Measurements from ENCODE around the gene CD164L2. TPM values are rescaled to one million over a fixed set of nuclear protein-coding genes. Genes with fewer than 3 reads are reported as not detected.

Gene CD164L2
- total RNA-seq, 2 donors from 2014 or later = 1.6 to 1.8 TPM

DNA sequence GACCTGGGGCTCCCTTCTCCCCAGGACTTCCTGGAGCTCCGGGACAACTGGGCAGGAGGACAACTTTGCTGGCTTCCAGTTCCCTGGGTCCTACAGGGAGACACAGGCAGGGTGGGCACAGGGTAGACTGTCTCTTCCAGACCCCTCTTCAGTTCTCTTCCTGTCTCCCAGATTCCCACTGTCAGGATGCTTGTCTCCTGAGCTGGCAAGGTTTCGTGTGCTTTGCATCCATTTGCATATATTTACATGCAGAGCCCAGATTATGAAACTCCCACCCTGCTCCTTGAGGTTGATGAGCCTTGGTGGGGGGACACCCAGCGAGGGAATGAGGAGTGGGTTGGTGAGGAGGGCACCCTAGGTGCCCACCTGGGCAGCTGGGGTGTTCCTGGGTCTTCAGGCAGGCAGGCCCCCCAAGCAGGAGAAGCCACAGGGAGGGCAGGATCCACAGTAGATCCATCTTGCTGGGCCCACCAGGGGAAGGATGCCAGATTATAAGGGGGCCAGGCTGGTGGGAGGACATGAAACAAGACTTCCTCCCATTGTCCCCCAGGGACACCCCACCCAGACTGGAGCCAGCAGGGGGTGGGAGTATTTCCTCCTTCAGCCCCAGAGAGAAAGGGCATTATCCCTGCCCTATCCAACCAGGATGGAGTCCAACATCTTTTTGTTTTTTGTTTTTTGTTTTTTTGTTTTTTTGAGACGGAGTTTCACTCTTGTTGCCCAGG is 8.6 kb downstream of the CD164L2 start, which contains the start of gene FCN3:
Gene FCN3 (minus strand): TSS at position 463 of the 725 bp plus-strand sequence. CDS start 6 bp downstream, at position 457.
- Mint-ChIP-seq H3K9me3 (no peaks in the 10 kb centered on the region), H3K4me3 (no peak within 1 kb of the TSS), H3K36me3 (ENCODE audit: low read depth) (no peaks in the 10 kb centered on the region), H3K4me1 (no peaks in the 10 kb centered on the region), H3K27me3 (ENCODE audit: insufficient read depth) (peaks cover 3% of the 10 kb centered on the region), H3K27ac (no peak within 1 kb of the TSS)
- Histone ChIP-seq H3K9me3 (ENCODE audit: control insufficient read depth, low read length) (no peaks in the 10 kb centered on the region), H3K36me3 (ENCODE audit: control insufficient read depth, insufficient read depth, low read length) (no peaks in the 10 kb centered on the region), H3K4me3 (ENCODE audit: low read length) (no peak within 1 kb of the TSS), H3K27ac (ENCODE audit: low read depth, low read length) (no peak within 1 kb of the TSS), H3K27me3 (ENCODE audit: control insufficient read depth, insufficient read depth, low read length, poor library complexity, severe bottlenecking) (no peaks in the 10 kb centered on the region), H3K9ac (ENCODE audit: extremely low read depth, low read length, poor library complexity, severe bottlenecking) (no peak within 1 kb of the TSS), H3K4me1 (ENCODE audit: control insufficient read depth, insufficient read depth, low read length) (no peaks in the 10 kb centered on the region)
- TF ChIP-seq, protein P1, sequence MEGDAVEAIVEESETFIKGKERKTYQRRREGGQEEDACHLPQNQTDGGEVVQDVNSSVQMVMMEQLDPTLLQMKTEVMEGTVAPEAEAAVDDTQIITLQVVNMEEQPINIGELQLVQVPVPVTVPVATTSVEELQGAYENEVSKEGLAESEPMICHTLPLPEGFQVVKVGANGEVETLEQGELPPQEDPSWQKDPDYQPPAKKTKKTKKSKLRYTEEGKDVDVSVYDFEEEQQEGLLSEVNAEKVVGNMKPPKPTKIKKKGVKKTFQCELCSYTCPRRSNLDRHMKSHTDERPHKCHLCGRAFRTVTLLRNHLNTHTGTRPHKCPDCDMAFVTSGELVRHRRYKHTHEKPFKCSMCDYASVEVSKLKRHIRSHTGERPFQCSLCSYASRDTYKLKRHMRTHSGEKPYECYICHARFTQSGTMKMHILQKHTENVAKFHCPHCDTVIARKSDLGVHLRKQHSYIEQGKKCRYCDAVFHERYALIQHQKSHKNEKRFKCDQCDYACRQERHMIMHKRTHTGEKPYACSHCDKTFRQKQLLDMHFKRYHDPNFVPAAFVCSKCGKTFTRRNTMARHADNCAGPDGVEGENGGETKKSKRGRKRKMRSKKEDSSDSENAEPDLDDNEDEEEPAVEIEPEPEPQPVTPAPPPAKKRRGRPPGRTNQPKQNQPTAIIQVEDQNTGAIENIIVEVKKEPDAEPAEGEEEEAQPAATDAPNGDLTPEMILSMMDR (conservative IDR thresholded peaks at IDR 0.05) = no peak
- no peak for DNase-seq
- 71 to 78% methylated on average over 1 to 4 of the region's 4 CpGs for WGBS, 2 experiments (ENCODE audit: insufficient coverage in 1 of 2, insufficient read length in 1 of 2)

DNA sequence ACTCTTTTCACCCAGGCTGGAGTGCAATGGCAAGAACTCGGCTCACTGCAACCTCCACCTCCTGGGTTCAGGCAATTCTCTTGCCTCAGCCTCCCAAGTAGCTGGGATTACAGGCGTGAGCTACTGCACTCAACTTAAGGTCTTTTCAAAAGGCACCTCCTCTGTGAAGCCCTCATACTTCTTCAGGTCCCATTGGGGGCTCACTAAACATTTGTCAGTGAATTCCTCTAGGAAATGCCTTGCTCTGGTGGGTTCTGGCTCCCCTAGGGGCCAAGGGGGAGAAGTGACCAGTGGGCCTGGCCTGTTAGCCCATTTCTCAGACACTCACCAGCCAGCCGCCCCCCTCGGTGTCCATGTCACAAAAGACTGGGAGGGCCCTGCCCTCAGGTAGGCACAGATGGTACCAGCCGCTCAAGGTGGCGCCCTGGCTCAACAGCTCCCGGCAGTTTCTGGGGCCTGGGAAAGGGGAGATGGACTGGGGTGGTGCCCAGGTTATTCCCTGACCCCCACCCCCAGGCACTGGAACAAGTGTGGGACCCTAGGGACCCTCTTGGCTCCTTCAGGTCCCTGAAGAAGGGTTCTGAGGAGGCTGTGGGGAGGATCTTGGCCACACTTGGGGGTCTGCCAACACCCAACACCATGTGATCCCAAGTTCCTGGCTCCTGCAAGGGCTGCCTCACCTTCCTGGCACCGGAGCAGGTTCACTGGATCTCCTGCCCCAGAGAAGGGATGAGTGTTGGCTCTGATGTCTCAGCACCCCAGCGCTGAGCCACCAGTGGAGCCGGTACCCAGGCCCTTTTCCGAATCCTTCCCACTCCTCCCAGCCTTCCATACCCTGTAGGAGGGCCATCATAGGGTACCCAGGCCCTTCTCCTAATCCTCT is 10.1 kb downstream of the CD164L2 start:
- Histone ChIP-seq H3K27me3 (ENCODE audit: control insufficient read depth, insufficient read depth, low read length, poor library complexity, severe bottlenecking) (no peaks in the 10 kb centered on the region), H3K9me3 (ENCODE audit: control insufficient read depth, low read length) (no peaks in the 10 kb centered on the region), H3K4me3 (ENCODE audit: low read length) (no peak overlapping the region), H3K9ac (ENCODE audit: extremely low read depth, low read length, poor library complexity, severe bottlenecking) (no peak overlapping the region), H3K4me1 (ENCODE audit: control insufficient read depth, insufficient read depth, low read length) (no peaks in the 10 kb centered on the region), H3K27ac (ENCODE audit: low read depth, low read length) (no peak overlapping the region), H3K36me3 (ENCODE audit: control insufficient read depth, insufficient read depth, low read length) (no peaks in the 10 kb centered on the region)
- no peak overlapping the region for H3K4me3 Mint-ChIP-seq
- H3K27ac Mint-ChIP-seq = no peak overlapping the region
- 91 to 93% methylated on average over 4 to 11 of the region's 11 CpGs for WGBS, 2 experiments (ENCODE audit: insufficient coverage in 1 of 2, insufficient read length in 1 of 2)
- H3K9me3 Mint-ChIP-seq = no peaks in the 10 kb centered on the region
- peak; percentile 78 for DNase-seq
- H3K36me3 Mint-ChIP-seq (ENCODE audit: low read depth) = no peaks in the 10 kb centered on the region
- no peaks in the 10 kb centered on the region for H3K4me1 Mint-ChIP-seq
- peaks cover 3% of the 10 kb centered on the region for H3K27me3 Mint-ChIP-seq (ENCODE audit: insufficient read depth)
- TF ChIP-seq, protein P1 (conservative IDR thresholded peaks at IDR 0.05) = peak; percentile 69

DNA sequence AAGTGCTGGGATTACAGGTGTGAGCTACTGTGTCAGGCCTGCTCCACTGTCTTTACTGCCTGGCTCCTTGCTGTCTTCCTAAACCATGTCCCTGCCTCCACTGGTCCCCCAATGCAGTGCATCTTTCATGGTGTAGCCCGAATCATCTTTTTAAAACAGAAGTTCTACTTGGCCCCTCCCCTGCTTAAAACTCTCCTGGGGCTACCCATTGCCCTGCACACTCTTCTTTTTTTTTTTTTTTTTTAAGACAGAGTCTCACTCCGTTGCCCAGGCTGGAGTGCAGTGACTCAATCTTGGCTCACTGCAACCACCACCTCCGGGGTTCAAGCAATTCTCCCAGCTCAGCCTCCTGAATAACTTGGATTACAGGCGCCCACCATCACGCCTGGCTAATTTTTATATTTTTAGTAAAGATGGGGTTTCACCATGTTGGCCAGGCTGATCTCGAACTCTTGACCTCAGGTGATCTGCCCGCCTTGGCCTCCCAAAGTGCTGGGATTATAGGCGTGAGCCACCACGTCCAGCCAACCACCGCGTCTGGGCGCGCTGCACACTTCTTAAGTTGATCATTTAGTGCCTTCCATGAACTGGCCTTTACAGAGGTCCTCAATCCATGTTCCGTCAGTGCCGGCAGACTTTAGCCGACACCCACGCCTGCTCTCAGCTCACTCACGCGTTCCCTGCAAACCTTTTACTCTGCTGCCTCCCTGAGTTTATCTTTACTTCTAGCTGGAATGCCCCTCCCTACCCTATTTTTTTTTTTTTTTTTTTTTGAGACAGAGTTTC is 10.9 kb downstream of the CD164L2 start:
- H3K27me3 Mint-ChIP-seq (ENCODE audit: insufficient read depth) = peaks cover 3% of the 10 kb centered on the region
- no peak overlapping the region for H3K27ac ChIP-seq (ENCODE audit: low read depth, low read length)
- TF ChIP-seq, protein P1 (conservative IDR thresholded peaks at IDR 0.05) = no peak
- no peak overlapping the region for H3K9ac ChIP-seq (ENCODE audit: extremely low read depth, low read length, poor library complexity, severe bottlenecking)
- WGBS, 2 experiments (ENCODE audit: insufficient coverage in 1 of 2, insufficient read length in 1 of 2) = 91 to 94% methylated on average over 14 to 19 of the region's 19 CpGs
- no peaks in the 10 kb centered on the region for H3K9me3 Mint-ChIP-seq
- H3K4me1 ChIP-seq (ENCODE audit: control insufficient read depth, insufficient read depth, low read length) = no peaks in the 10 kb centered on the region
- peaks cover 2% of the 10 kb centered on the region for H3K4me1 Mint-ChIP-seq
- H3K27ac Mint-ChIP-seq = no peak overlapping the region
- DNase-seq = no peak
- H3K9me3 ChIP-seq (ENCODE audit: control insufficient read depth, low read length) = no peaks in the 10 kb centered on the region
- H3K36me3 ChIP-seq (ENCODE audit: control insufficient read depth, insufficient read depth, low read length) = no peaks in the 10 kb centered on the region
- H3K4me3 ChIP-seq (ENCODE audit: low read length) = no peak overlapping the region
- no peaks in the 10 kb centered on the region for H3K27me3 ChIP-seq (ENCODE audit: control insufficient read depth, insufficient read depth, low read length, poor library complexity, severe bottlenecking)
- no peak overlapping the region for H3K4me3 Mint-ChIP-seq
- H3K36me3 Mint-ChIP-seq (ENCODE audit: low read depth) = no peaks in the 10 kb centered on the region

All from endodermal cell (in vitro differentiated cells).